Measurements from ENCODE around the gene MAN2B1.

DNA sequence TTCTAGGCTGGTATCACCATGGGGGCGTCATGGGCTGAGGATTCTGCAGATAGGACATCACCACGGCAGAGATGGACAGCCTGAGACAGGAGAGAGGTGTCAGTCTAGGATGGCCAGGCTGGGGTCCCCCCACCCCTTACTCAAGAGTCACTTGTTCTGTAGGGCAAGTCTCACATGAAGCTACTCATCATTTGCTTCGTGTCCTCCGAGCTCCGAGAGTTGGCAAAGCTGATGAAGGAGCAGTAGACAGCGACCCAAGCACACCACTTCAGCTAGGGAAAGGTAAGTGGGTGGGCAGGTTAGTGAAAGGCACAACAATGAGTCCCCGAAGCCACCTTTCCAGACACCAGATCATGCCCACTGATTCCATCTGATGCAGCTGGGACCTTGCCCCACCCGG lies 1.8 kb upstream of the MAN2B1 start:
- no peak for TF ChIP-seq FOXM1 (IDR thresholded peaks at IDR 0.05; ENCODE audit: borderline replicate concordance)
- TF ChIP-seq, protein P1, sequence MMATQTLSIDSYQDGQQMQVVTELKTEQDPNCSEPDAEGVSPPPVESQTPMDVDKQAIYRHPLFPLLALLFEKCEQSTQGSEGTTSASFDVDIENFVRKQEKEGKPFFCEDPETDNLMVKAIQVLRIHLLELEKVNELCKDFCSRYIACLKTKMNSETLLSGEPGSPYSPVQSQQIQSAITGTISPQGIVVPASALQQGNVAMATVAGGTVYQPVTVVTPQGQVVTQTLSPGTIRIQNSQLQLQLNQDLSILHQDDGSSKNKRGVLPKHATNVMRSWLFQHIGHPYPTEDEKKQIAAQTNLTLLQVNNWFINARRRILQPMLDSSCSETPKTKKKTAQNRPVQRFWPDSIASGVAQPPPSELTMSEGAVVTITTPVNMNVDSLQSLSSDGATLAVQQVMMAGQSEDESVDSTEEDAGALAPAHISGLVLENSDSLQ (IDR thresholded peaks at IDR 0.05), result no peak
- no peak for TF ChIP-seq FOXA1 (IDR thresholded peaks at IDR 0.05)
- TF ChIP-seq SP1 (IDR thresholded peaks at IDR 0.05), result no peak
- no peak for TF ChIP-seq ARNT (IDR thresholded peaks at IDR 0.05)

All from HEK293T (cell line).